ENCODE results near the gene RECK.
A peak's percentile ranks its signal among the peaks of the same experiment; 100 is the strongest.
"Not testable (repeated sequence)": the region's sequence is repeated elsewhere in the genome, so short reads cannot be mapped to it uniquely, and the experiment has no call there.

RECK gene

GRCh38 chr9:36141761-36142160, 105.0 kb downstream of the RECK start:
- no peak for DNase-seq

- peak; percentile 91 for DNase-seq
Measured at GRCh38 chr9:36142510-36143244, 106.0 kb downstream of the RECK start.

GRCh38 chr9:36143245-36143641, 106.5 kb downstream of the RECK start:
- no peak for DNase-seq

GRCh38 chr9:36144309-36145232, 107.9 kb downstream of the RECK start:
- DNase-seq, result peak; percentile 64

GRCh38 chr9:36145970-36146369, 109.3 kb downstream of the RECK start:
- DNase-seq, result no peak

GRCh38 chr9:36146651-36147050, 109.9 kb downstream of the RECK start:
- DNase-seq, result no peak

- DNase-seq, result no peak
Measured at GRCh38 chr9:36147441-36148175, 110.9 kb downstream of the RECK start.

GRCh38 chr9:36148311-36149051, 111.8 kb downstream of the RECK start:
- DNase-seq, result peak; percentile 92

- no peak for DNase-seq
Measured at GRCh38 chr9:36149197-36149596, 112.5 kb downstream of the RECK start.

- no peak for DNase-seq
Measured at GRCh38 chr9:36150574-36151315, 114.0 kb downstream of the RECK start.

- DNase-seq, result peak; percentile 95
Measured at GRCh38 chr9:36151316-36152210, 114.8 kb downstream of the RECK start.

- DNase-seq, result no peak
Measured at GRCh38 chr9:36152741-36153438, 116.2 kb downstream of the RECK start.

- DNase-seq, result no peak
Measured at GRCh38 chr9:36153746-36154145, 117.0 kb downstream of the RECK start.

- peak; percentile 70 for DNase-seq
Measured at GRCh38 chr9:36154331-36154952, 117.7 kb downstream of the RECK start.

- no peak for DNase-seq
Measured at GRCh38 chr9:36156116-36156515, 119.4 kb downstream of the RECK start.

- peak; percentile 72 for DNase-seq
Measured at GRCh38 chr9:36158122-36158521, 121.4 kb downstream of the RECK start.

- DNase-seq, result no peak
Measured at GRCh38 chr9:36158917-36159316, 122.2 kb downstream of the RECK start.

GRCh38 chr9:36159509-36159908, 122.8 kb downstream of the RECK start:
- not testable (repeated sequence) for DNase-seq

GRCh38 chr9:36160126-36160525, 123.4 kb downstream of the RECK start:
- not testable (repeated sequence) for DNase-seq

GRCh38 chr9:36161187-36161586, 124.5 kb downstream of the RECK start:
- no peak for DNase-seq
